22Rv1 (cell line): ENCODE measurements around the gene IMMP2L.

Source experiments
- H3K27ac ChIP-seq: fragments of 450-650 bp; 2 replicates; pipeline ENCODE4 v1.5.1; 2017
- ZFX ChIP-seq: fragments of 450-650 bp; IDR thresholded peaks from 2 replicates; pipeline ENCODE4 v1.6.1; 2017; ENCODE audit warnings: antibody characterized with exemption, borderline replicate concordance
- TF ChIP-seq, protein P1 (sequence below): fragments of 450-650 bp; IDR thresholded peaks from 2 replicates; pipeline ENCODE4 v1.5.1; 2017; ENCODE audit warnings: mild to moderate bottlenecking

IMMP2L gene

GRCh38 chr7:111388016-111388415 lies 174.3 kb downstream of the IMMP2L start:
- no peak overlapping the region for H3K27ac ChIP-seq
- TF ChIP-seq, protein P1, sequence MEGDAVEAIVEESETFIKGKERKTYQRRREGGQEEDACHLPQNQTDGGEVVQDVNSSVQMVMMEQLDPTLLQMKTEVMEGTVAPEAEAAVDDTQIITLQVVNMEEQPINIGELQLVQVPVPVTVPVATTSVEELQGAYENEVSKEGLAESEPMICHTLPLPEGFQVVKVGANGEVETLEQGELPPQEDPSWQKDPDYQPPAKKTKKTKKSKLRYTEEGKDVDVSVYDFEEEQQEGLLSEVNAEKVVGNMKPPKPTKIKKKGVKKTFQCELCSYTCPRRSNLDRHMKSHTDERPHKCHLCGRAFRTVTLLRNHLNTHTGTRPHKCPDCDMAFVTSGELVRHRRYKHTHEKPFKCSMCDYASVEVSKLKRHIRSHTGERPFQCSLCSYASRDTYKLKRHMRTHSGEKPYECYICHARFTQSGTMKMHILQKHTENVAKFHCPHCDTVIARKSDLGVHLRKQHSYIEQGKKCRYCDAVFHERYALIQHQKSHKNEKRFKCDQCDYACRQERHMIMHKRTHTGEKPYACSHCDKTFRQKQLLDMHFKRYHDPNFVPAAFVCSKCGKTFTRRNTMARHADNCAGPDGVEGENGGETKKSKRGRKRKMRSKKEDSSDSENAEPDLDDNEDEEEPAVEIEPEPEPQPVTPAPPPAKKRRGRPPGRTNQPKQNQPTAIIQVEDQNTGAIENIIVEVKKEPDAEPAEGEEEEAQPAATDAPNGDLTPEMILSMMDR = no peak
- TF ChIP-seq ZFX = no peak

DNA sequence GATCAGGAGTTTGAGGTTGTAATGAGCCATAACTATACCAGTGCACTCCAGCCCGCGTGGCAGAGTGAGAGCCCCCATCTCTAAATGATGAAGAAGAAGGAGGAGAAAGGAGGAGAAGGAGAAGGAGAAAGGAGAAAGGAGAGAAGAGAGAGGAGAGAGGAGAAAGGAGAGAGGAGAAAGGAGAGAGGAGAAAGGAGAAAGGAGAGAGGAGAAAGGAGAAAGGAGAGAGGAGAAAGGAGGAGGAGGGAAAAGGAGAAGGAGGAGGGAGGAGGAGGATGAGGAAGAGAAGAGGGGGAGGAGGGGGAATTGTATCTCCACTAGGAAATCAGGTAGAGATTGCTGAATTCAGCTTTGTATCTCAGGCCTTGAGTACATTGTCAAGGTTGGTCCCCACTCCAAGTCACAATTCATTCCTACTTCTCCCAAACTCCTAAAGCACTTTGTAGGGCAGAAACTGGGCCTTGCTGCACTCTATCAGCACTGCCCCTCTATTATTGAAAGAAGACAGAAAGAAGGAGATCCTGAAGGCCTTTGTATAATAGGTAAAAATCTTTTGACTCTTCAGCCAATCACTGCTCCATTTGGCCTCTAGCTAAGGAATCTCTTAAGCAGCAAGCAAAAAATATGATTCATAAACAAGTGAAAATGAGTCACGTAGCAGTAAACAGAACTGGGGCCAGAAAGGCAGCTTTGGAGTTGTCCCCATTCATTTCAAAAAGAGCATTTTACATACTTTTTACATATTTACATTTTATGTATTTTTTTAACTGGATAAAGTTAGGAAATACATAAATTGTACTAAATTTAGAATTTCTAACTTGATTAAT lies 178.0 kb downstream of the IMMP2L start:
- H3K27ac ChIP-seq = no peak overlapping the region
- no peak for TF ChIP-seq ZFX
- TF ChIP-seq, protein P1 = no peak

DNA sequence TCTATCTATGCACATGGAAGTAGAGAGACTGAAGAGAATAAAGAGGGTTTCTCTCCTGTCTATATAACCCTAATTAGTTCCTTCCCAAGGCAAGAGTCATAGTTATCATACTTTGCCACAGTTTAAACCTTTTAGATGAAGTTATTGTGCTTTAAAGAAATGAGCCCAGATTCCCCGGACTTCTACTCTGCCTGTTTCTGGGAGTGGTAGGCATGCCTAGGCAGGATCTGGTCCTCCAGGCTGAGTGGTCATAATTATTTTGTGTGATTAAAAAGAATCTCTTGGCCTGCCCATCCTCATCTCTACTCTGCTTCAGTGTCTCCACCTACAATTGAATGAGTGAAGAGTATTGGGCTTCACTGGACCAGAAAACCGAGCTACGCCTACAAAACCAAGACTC lies 179.2 kb downstream of the IMMP2L start:
- TF ChIP-seq, protein P1 = no peak
- no peak overlapping the region for H3K27ac ChIP-seq

- no peak overlapping the region for H3K27ac ChIP-seq
- TF ChIP-seq ZFX = no peak
- TF ChIP-seq, protein P1 = no peak
These were observed 180.7 kb downstream of the IMMP2L start for GRCh38 chr7:111381590-111381989.

GRCh38 chr7:111380945-111381344 lies 181.3 kb downstream of the IMMP2L start:
- no peak overlapping the region for H3K27ac ChIP-seq
- TF ChIP-seq ZFX = no peak
- TF ChIP-seq, protein P1 = no peak

GRCh38 chr7:111374027-111374426 lies 188.3 kb downstream of the IMMP2L start:
- no peak overlapping the region for H3K27ac ChIP-seq
- TF ChIP-seq ZFX = no peak
- TF ChIP-seq, protein P1 = no peak

DNA sequence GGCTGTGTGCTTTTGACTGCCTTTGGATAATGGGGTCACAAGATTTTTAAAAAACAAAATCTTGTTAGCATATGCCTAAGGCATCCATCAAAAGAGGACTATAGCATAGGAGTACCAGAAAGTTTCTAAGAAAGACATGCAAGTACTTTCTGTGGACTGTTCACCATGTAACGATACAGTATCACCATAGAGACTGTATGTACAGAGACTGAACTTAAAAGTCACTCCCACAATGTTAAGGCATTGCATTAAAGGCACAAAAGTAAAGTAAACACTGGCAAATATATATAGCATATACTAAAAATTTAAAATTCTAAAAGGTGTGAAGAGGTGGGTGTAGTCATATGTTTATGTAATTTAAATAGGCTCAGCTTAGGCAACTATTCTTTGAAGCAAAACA lies 190.9 kb downstream of the IMMP2L start:
- TF ChIP-seq ZFX = no peak
- TF ChIP-seq, protein P1 = no peak
- H3K27ac ChIP-seq = no peak overlapping the region
